Keratinocyte (primary cell): ENCODE data around the gene TRIP12. TPM values are rescaled to one million over a fixed set of nuclear protein-coding genes. Genes with fewer than 3 reads are reported as not detected.

ENCODE experiments used
- DNase-seq: peaks from one replicate; pipeline ENCODE4 v3.0.0-alpha.2; 2011; ENCODE audit warnings: low read depth, missing footprints, low spot score
- FAIRE-seq: peaks from 2 replicates; lab custom pipeline; 2011; peaks lifted over from hg19 to GRCh38; lab: Jason Lieb, UNC
- H2AFZ ChIP-seq: 2 replicates; pipeline ENCODE4 v1.6.0; 2012; ENCODE audit warnings: low read length, control low read depth, inconsistent platforms; ENCODE audit not compliant: control insufficient read depth
- H3K27ac ChIP-seq: 2 replicates; pipeline ENCODE4 v1.5.1; 2011; ENCODE audit warnings: low read length; ENCODE audit not compliant: control insufficient read depth, insufficient read depth
- H3K27me3 ChIP-seq: 3 replicates; pipeline ENCODE4 v1.6.0; 2011; ENCODE audit warnings: low read length; ENCODE audit not compliant: control insufficient read depth, insufficient read depth; ENCODE audit errors: extremely low read depth
- H3K36me3 ChIP-seq, 2 experiments: 2 replicates in 1 of 2; 3 replicates in 1 of 2; pipeline ENCODE4 v1.5.1; 2011; ENCODE audit warnings: low read length in 2 of 2, mild to moderate bottlenecking in 1 of 2; ENCODE audit not compliant: control insufficient read depth in 2 of 2, insufficient read depth in 2 of 2; ENCODE audit errors: extremely low read depth in 1 of 2
- H3K4me1 ChIP-seq: 3 replicates; pipeline ENCODE4 v1.5.1; 2011; ENCODE audit warnings: low read length; ENCODE audit not compliant: control insufficient read depth, insufficient read depth; ENCODE audit errors: extremely low read depth
- H3K4me2 ChIP-seq: 3 replicates; pipeline ENCODE4 v1.6.0; 2011; ENCODE audit warnings: low read depth, low read length; ENCODE audit not compliant: control insufficient read depth, insufficient read depth; ENCODE audit errors: extremely low read depth
- H3K4me3 ChIP-seq, 3 experiments: fragments of 200-600 bp in 1 of 3; sonication (generic) in 1 of 3; 2 replicates in 2 of 3; 3 replicates in 1 of 3; pipeline ENCODE4 v1.5.1; 2011 to 2016; ENCODE audit warnings: low read length in 3 of 3, mild to moderate bottlenecking in 3 of 3, control low read depth in 2 of 3, inconsistent platforms in 1 of 3, low read depth in 1 of 3, mixed read lengths in 1 of 3, mixed run types in 1 of 3, moderate library complexity in 1 of 3; ENCODE audit not compliant: control insufficient read depth in 2 of 3, insufficient read depth in 2 of 3; ENCODE audit errors: extremely low read depth in 1 of 3
- H3K79me2 ChIP-seq: 2 replicates; pipeline ENCODE4 v1.6.0; 2012; ENCODE audit warnings: low read length; ENCODE audit not compliant: control insufficient read depth, insufficient read depth
- H3K9ac ChIP-seq: 3 replicates; pipeline ENCODE4 v1.6.0; 2011; ENCODE audit warnings: low read length; ENCODE audit not compliant: control insufficient read depth, insufficient read depth; ENCODE audit errors: extremely low read depth
- H3K9me1 ChIP-seq: 3 replicates; pipeline ENCODE4 v1.6.0; 2011; ENCODE audit warnings: low read length; ENCODE audit not compliant: control insufficient read depth, insufficient read depth; ENCODE audit errors: extremely low read depth
- H3K9me3 ChIP-seq: 2 replicates; pipeline ENCODE4 v1.5.1; 2012; ENCODE audit warnings: low read depth, low read length; ENCODE audit not compliant: control insufficient read depth
- H4K20me1 ChIP-seq: 3 replicates; pipeline ENCODE4 v1.6.0; 2011; ENCODE audit warnings: low read length; ENCODE audit not compliant: control insufficient read depth, insufficient read depth; ENCODE audit errors: extremely low read depth
- EZH2 ChIP-seq: IDR thresholded peaks from one replicate; pipeline ENCODE4 v1.6.1; 2012; ENCODE audit warnings: inconsistent platforms, mild to moderate bottlenecking, low read length, moderate library complexity
- dilution Hi-C: fragments of 300-500 bp; cut with MboI; formaldehyde crosslinking; loops from one replicate; pipeline ENCODE4 v1.7.0; 2020; ENCODE audit warnings: low sequenced_read_pairs; ENCODE audit not compliant: extremely low pct_ligation_motif_present
- polyA plus RNA-seq, 5 experiments: library from polyadenylated mRNA; depleted of rRNA in 3 of 5; stranded (reverse) in 3 of 5; stranded (forward) in 1 of 5; unstranded in 1 of 5; fragments of >200 nt; gene quantifications; 1 replicate in 1 of 5; 2 replicates in 3 of 5; 3 replicates in 1 of 5; pipeline versions ENCODE4 v1.2.1 to v1.2.3, GENCODE V29; 2011 to 2012; ENCODE audit warnings: missing spikeins in 2 of 5, low read depth in 1 of 5, low replicate concordance in 1 of 5
- TF ChIP-seq, protein P1 (sequence below), 3 experiments: IDR thresholded peaks in 1 of 3; conservative IDR thresholded peaks in 1 of 3; optimal IDR thresholded peaks in 1 of 3; 2 replicates in 2 of 3; 3 replicates in 1 of 3; pipeline versions ENCODE3 to v1.5.1; 2011; ENCODE audit warnings: low read length in 3 of 3, mild to moderate bottlenecking in 3 of 3, moderate library complexity in 2 of 3, control low read depth in 1 of 3, inconsistent platforms in 1 of 3; ENCODE audit not compliant: insufficient read depth in 2 of 3; ENCODE audit errors: extremely low read depth in 1 of 3

The TRIP12 gene
- polyA plus RNA-seq, 1 donor (not counting 4 experiments of a cell fraction or from before 2014, with no cell fraction given): 123 TPM

DNA sequence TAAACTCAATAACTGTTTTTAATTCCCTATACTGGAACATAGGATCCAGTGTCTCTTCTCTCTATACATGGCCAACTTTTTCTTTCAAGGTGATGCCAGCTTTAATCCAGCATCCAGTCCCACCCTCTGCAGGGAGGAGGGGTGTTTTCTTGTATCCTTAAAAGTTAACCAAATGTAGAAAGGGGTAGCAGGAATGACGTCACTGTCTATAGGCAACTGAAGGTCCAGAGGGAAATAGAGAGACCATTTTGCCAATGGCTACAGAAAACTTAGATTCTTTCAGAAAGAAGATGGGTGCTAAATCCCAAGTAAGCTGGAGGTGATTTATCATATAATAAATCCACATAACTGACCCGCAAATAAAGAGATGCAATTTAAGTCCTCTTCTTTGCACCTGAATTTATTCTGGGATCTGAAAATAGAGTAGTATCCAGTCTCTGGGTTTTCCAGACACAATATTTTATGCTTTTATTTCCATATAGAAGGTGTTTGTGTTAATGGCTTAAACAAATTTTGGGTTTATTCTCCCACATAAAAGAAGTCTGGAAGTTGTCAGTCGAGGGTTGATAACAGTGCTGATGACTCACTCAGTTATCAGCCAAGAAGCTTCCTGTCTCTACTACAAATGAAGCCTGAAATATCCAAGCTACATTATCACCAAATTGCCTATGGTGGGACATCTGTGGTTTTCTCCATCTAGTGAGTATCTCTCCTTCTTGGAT, 201.7 kb downstream of the TRIP12 start:
- dilution Hi-C loops: no loop called here
- Histone ChIP-seq H3K27ac (no peak overlapping the region), H4K20me1 (no peaks in the 10 kb centered on the region), H3K4me1 (peaks cover 4% of the 10 kb centered on the region), H3K4me2 (no peak overlapping the region), H2AFZ (no peak overlapping the region), H3K36me3 (no peaks in the 10 kb centered on the region), H3K79me2 (no peaks in the 10 kb centered on the region), H3K9me1 (no peaks in the 10 kb centered on the region), H3K4me3 (no peak overlapping the region), H3K9me3 (no peaks in the 10 kb centered on the region), H3K27me3 (peaks cover 19% of the 10 kb centered on the region), H3K9ac (no peak overlapping the region)
- no peak for DNase-seq
- FAIRE-seq: peak; percentile 52
- no peak for TF ChIP-seq EZH2
- TF ChIP-seq, protein P1, sequence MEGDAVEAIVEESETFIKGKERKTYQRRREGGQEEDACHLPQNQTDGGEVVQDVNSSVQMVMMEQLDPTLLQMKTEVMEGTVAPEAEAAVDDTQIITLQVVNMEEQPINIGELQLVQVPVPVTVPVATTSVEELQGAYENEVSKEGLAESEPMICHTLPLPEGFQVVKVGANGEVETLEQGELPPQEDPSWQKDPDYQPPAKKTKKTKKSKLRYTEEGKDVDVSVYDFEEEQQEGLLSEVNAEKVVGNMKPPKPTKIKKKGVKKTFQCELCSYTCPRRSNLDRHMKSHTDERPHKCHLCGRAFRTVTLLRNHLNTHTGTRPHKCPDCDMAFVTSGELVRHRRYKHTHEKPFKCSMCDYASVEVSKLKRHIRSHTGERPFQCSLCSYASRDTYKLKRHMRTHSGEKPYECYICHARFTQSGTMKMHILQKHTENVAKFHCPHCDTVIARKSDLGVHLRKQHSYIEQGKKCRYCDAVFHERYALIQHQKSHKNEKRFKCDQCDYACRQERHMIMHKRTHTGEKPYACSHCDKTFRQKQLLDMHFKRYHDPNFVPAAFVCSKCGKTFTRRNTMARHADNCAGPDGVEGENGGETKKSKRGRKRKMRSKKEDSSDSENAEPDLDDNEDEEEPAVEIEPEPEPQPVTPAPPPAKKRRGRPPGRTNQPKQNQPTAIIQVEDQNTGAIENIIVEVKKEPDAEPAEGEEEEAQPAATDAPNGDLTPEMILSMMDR (optimal IDR thresholded peaks at IDR 0.05 in 1 of 3, IDR thresholded peaks at IDR 0.05 in 1 of 3, conservative IDR thresholded peaks at IDR 0.05 in 1 of 3; ENCODE audit: extremely low read depth in 1 of 3, insufficient read depth in 2 of 3, low read length in 3 of 3): no peak

DNA sequence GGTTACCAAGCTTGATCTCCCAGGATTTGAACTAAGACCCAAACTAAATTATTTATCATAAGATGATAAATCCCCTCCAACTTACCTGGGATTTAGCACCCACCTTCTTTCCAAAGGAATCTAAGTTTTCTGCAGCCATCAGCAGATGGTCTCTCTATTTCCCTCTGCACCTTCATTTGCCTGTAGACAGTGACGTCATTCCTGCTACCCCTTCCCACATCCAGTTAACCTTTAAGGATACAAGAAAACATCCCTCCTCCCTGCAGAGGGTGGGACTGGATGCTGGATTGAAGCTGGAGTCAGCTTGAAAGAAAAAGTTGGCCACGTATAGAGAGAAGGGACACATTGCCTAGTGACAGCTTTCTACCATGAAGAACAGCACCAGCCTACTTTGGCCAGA, 203.8 kb downstream of the TRIP12 start:
- Histone ChIP-seq H3K4me3 (no peak overlapping the region), H4K20me1 (no peaks in the 10 kb centered on the region), H3K4me1 (peaks cover 8% of the 10 kb centered on the region), H3K9me1 (no peaks in the 10 kb centered on the region), H3K27me3 (peaks cover 29% of the 10 kb centered on the region), H3K79me2 (no peaks in the 10 kb centered on the region), H3K9me3 (no peaks in the 10 kb centered on the region), H2AFZ (no peak overlapping the region), H3K27ac (no peak overlapping the region), H3K36me3 (no peaks in the 10 kb centered on the region), H3K4me2 (no peak overlapping the region), H3K9ac (no peak overlapping the region)
- dilution Hi-C loops: no loop called here
- TF ChIP-seq, protein P1 (optimal IDR thresholded peaks at IDR 0.05 in 1 of 3, IDR thresholded peaks at IDR 0.05 in 1 of 3, conservative IDR thresholded peaks at IDR 0.05 in 1 of 3; ENCODE audit: extremely low read depth in 1 of 3, insufficient read depth in 2 of 3, low read length in 3 of 3): no peak
- TF ChIP-seq EZH2: no peak
- FAIRE-seq: no peak
- no peak for DNase-seq
